Uterus (tissue), 4 donors: ENCODE measurements around the gene AMELX. TPM values are rescaled to one million over a fixed set of nuclear protein-coding genes. Genes with fewer than 3 reads are reported as not detected.

Source experiments
- DNase-seq, 2 donors: peaks; one replicate each; pipeline ENCODE4 v3.0.0-alpha.2; 2019 to 2020
- H3K27ac ChIP-seq, 2 donors: fragments of 200-600 bp; sonication (generic); 1 replicate in 1 of 2; 2 replicates in 1 of 2; pipeline ENCODE4 v1.5.1; 2016 to 2018
- H3K27me3 ChIP-seq, 2 donors: fragments of 200-600 bp; sonication (generic); one replicate each; pipeline ENCODE4 v1.5.1; 2018 to 2019; ENCODE audit warnings: control low read depth in 1 of 2
- H3K36me3 ChIP-seq, 2 donors: fragments of 200-600 bp; sonication (generic); one replicate each; pipeline ENCODE4 v1.5.1; 2019; ENCODE audit warnings: control low read depth in 1 of 2
- H3K4me1 ChIP-seq, 2 donors: fragments of 200-600 bp; sonication (generic); one replicate each; pipeline ENCODE4 v1.5.1; 2018 to 2019; ENCODE audit warnings: control low read depth in 1 of 2
- H3K4me3 ChIP-seq, 2 donors: fragments of 200-600 bp; sonication (generic); 1 replicate in 1 of 2; 2 replicates in 1 of 2; pipeline ENCODE4 v1.5.1; 2018 to 2019; ENCODE audit warnings: mild to moderate bottlenecking in 1 of 2
- H3K9me3 ChIP-seq, 2 donors: fragments of 200-600 bp; sonication (generic); one replicate each; pipeline ENCODE4 v1.5.1; 2019; ENCODE audit warnings: control low read depth in 1 of 2
- CTCF ChIP-seq, 4 experiments: fragments of 200-600 bp in 2 of 4; fragments of 450-650 bp in 2 of 4; sonication (generic) in 2 of 4; IDR thresholded peaks; one replicate each; pipeline ENCODE4 v1.5.1; 2016 to 2019; ENCODE audit warnings: antibody characterized with exemption in 4 of 4, mild to moderate bottlenecking in 2 of 4, moderate library complexity in 1 of 4
- POLR2A ChIP-seq, 2 donors: fragments of 450-650 bp; IDR thresholded peaks; one replicate each; pipeline ENCODE4 v1.6.1; 2016; ENCODE audit warnings: antibody characterized with exemption in 2 of 2, mild to moderate bottlenecking in 1 of 2, moderate library complexity in 1 of 2
- intact Hi-C: fragments of 100-400 bp; cut with DNase I; formaldehyde crosslinking; loops from one replicate; pipeline ENCODE4 v1.15.1; 2023; ENCODE audit warnings: low total_unique reads
- total RNA-seq, 4 donors: library from RNA; depleted of rRNA in 3 of 4; stranded (reverse); fragments of >200 nt in 3 of 4; gene quantifications; one replicate each; pipeline versions ENCODE4 v1.1.0 to v1.2.4, GENCODE V29; 2014 to 2023
- donor health status: DM: yes; HTN: yes; CAD: no.

Gene AMELX
- total RNA-seq, 4 donors from 2014 or later, result not detected

GRCh38 chrX:11319806-11320520 lies 26.8 kb downstream of the AMELX start:
- H3K27me3 ChIP-seq, result no peaks in the 10 kb centered on the region
- intact Hi-C loops, result no loop called here

GRCh38 chrX:11321986-11322385 lies 28.8 kb downstream of the AMELX start:
- Histone ChIP-seq H3K9me3 (no peaks in the 10 kb centered on the region), H3K4me3 (no peak overlapping the region), H3K36me3 (no peaks in the 10 kb centered on the region), H3K4me1 (no peaks in the 10 kb centered on the region), H3K27ac (no peak overlapping the region), H3K27me3 (no peaks in the 10 kb centered on the region)
- DNase-seq, result no peak
- TF ChIP-seq POLR2A (IDR thresholded peaks at IDR 0.05) (no peak), CTCF (IDR thresholded peaks at IDR 0.05) (no peak)
- intact Hi-C loops, result no loop called here

More at GRCh38 chrX:11319806-11320520, 26.8 kb downstream of the AMELX start:
- no peak for DNase-seq
- Histone ChIP-seq H3K36me3 (no peaks in the 10 kb centered on the region), H3K27ac (peak overlapping the region in 1 of 2 donors; percentile 7), H3K9me3 (no peaks in the 10 kb centered on the region), H3K4me1 (no peaks in the 10 kb centered on the region), H3K4me3 (no peak overlapping the region)
- TF ChIP-seq CTCF (IDR thresholded peaks at IDR 0.05) (no peak), POLR2A (IDR thresholded peaks at IDR 0.05) (no peak)

- no peak for DNase-seq
Observed at GRCh38 chrX:11328134-11328533, 34.9 kb downstream of the AMELX start.

GRCh38 chrX:11329021-11329420 lies 35.8 kb downstream of the AMELX start:
- Histone ChIP-seq H3K9me3 (no peaks in the 10 kb centered on the region), H3K4me1 (no peaks in the 10 kb centered on the region), H3K36me3 (no peaks in the 10 kb centered on the region), H3K27me3 (no peaks in the 10 kb centered on the region), H3K4me3 (no peak overlapping the region), H3K27ac (no peak overlapping the region)
- no peak for DNase-seq
- TF ChIP-seq CTCF (IDR thresholded peaks at IDR 0.05) (no peak), POLR2A (IDR thresholded peaks at IDR 0.05) (no peak)
- intact Hi-C loops, result no loop called here

More at GRCh38 chrX:11328134-11328533, 34.9 kb downstream of the AMELX start:
- H3K4me3 ChIP-seq, result no peak overlapping the region
- intact Hi-C loops, result no loop called here
- H3K27me3 ChIP-seq, result no peaks in the 10 kb centered on the region
- no peaks in the 10 kb centered on the region for H3K36me3 ChIP-seq
- H3K4me1 ChIP-seq, result no peaks in the 10 kb centered on the region
- H3K27ac ChIP-seq, result no peak overlapping the region
- H3K9me3 ChIP-seq, result no peaks in the 10 kb centered on the region
- no peak for TF ChIP-seq POLR2A (IDR thresholded peaks at IDR 0.05)
- TF ChIP-seq CTCF (IDR thresholded peaks at IDR 0.05), result no peak

DNA sequence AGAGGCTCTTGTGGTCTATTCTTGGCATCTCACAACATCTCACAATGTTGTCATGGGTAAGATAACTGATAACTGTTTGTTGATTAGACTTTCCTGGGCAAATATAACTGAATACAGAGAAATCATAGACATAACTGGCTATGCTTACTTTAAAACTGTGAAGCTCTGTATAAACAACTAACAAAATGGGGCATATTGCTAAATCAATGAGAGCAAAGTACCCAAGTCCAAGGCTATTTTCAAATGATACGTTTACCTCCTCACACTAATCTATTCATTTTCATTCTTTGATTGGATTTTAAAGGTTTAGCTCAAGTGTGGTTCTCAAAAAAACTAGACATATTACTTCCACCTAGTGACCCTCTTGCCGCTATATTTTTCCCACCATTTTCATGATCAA lies 38.6 kb downstream of the AMELX start:
- no peaks in the 10 kb centered on the region for H3K4me1 ChIP-seq
- TF ChIP-seq CTCF (IDR thresholded peaks at IDR 0.05), result no peak
- no peak for TF ChIP-seq POLR2A (IDR thresholded peaks at IDR 0.05)
- no peak overlapping the region for H3K27ac ChIP-seq
- no peaks in the 10 kb centered on the region for H3K9me3 ChIP-seq
- H3K27me3 ChIP-seq, result no peaks in the 10 kb centered on the region
- intact Hi-C loops, result no loop called here
- H3K4me3 ChIP-seq, result no peak overlapping the region
- DNase-seq, result no peak
- H3K36me3 ChIP-seq, result no peaks in the 10 kb centered on the region
